Rectal smooth muscle tissue (tissue), 1 donor: ENCODE results near the gene KLK1.
A peak's percentile ranks its signal among the peaks of the same experiment; 100 is the strongest.

ENCODE experiments used
- H3K27ac ChIP-seq: one replicate; pipeline ENCODE4 v1.7.0; 2013; ENCODE audit warnings: low read depth, low read length, inconsistent platforms
- H3K27me3 ChIP-seq: one replicate; pipeline ENCODE4 v1.7.0; 2013; ENCODE audit warnings: low read length; ENCODE audit not compliant: control insufficient read depth, insufficient read depth
- H3K36me3 ChIP-seq: one replicate; pipeline ENCODE4 v1.7.0; 2013; ENCODE audit warnings: low read length; ENCODE audit not compliant: control insufficient read depth, insufficient read depth
- H3K4me1 ChIP-seq: one replicate; pipeline ENCODE4 v1.7.0; 2013; ENCODE audit warnings: low read length; ENCODE audit not compliant: control insufficient read depth, insufficient read depth
- H3K4me3 ChIP-seq: one replicate; pipeline ENCODE4 v1.7.0; 2013; ENCODE audit warnings: low read length
- H3K9ac ChIP-seq: one replicate; pipeline ENCODE4 v1.7.0; 2013; ENCODE audit warnings: low read length

KLK1 gene

DNA sequence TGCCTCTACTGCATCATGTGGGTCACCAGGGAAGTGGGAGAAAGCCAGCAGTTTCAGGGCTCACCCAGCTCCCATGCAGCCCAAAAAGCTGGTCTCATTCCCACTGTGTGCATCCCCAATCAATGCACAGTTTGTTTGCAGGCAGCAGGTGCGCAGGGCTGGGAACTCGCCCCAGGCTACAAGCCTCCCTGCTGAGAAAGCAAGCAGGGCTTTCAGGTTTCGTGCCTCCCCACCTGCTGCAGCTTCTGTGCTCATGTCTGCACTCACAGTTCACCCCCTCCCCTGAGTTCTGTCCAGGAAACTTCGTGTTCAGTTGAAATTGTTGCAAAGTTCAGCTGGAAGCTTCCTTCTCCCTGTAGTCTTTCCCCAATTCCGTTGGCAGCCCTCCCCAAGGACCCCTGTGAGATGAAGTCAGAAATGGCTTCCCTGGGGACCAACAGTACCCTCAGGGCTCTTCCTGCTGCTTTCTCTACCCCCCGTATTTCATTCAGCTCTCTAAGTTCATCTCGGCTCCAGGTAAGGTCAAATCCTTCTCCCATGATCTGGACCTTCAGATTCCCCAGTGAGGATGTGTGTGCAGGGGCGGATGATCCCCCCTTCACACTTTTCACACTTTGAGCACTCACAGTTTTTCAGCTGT, 20.8 kb upstream of the KLK1 start:
- H3K36me3 ChIP-seq = no peaks in the 10 kb centered on the region
- H3K9ac ChIP-seq = no peak overlapping the region
- no peak overlapping the region for H3K4me3 ChIP-seq
- no peaks in the 10 kb centered on the region for H3K4me1 ChIP-seq
- no peak overlapping the region for H3K27ac ChIP-seq
- H3K27me3 ChIP-seq = peaks cover 4% of the 10 kb centered on the region

DNA sequence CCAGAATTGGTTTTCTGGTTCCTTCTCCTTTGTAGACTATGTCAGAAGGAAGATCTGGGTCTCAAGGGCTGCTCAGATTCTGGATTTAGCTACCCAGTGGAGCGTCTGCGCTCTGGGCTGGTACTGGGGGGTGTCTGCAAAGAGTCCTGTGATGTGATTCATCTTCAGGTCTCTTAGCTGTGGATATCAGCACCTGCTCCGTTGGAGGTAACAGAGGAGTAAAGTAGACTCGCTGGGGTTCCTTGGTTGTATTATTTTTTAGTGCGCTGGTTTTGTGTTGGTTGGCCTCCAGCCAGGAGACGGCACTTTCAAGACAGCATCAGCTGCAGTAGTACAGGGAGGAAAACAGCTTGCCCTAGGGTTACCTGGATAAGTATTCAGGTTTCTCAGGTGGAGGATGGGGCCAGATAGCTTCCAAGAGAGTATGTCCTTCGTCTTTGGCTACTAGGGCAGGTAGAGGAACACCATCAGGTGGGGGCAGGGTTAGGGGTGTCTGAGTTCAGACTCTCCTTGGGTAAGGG, 20.2 kb upstream of the KLK1 start:
- H3K4me1 ChIP-seq = no peaks in the 10 kb centered on the region
- no peak overlapping the region for H3K9ac ChIP-seq
- peaks cover 4% of the 10 kb centered on the region for H3K27me3 ChIP-seq
- no peaks in the 10 kb centered on the region for H3K36me3 ChIP-seq
- H3K4me3 ChIP-seq = no peak overlapping the region
- H3K27ac ChIP-seq = no peak overlapping the region

DNA sequence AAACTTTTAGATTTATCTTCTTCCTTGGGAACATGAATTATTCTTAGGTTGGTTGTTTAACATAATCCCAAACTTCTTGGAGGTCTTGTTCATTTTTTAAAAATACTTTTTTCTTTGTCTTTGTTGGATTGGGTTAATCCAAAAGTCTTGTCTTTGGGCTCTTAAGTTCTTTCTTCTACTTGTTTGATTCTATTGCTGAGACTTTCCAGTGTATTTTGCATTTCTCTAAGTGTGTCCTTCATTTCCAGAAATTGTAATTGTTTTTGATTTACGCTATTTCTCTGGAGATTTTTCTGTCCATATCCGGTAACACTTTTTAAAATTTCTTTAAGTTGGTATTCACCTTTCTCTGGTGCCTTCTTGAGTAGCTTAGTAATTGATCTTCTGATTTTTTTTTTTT, 19.6 kb upstream of the KLK1 start:
- no peak overlapping the region for H3K27ac ChIP-seq
- no peaks in the 10 kb centered on the region for H3K36me3 ChIP-seq
- no peak overlapping the region for H3K4me3 ChIP-seq
- H3K27me3 ChIP-seq = peaks cover 4% of the 10 kb centered on the region
- H3K4me1 ChIP-seq = no peaks in the 10 kb centered on the region
- no peak overlapping the region for H3K9ac ChIP-seq

DNA sequence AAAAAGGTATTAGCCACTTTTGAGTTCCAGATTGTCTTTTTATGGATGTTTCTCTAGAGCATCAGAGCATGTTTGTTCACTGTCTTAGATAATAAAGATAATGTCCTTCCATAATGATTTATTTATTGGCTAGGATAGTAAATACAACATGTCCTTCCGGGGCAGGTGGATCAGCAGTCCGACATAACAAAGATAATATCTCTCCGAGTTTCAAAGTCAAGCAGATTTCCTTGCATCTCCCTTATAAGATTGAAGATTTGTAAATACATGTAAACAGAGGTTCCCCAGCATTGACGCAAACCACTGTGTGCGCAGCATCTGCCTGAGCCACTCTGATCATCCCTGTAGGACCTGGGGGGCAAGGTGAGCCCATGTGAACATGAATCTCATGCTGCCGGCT, 18.5 kb upstream of the KLK1 start:
- no peak overlapping the region for H3K4me3 ChIP-seq
- no peak overlapping the region for H3K27ac ChIP-seq
- no peaks in the 10 kb centered on the region for H3K4me1 ChIP-seq
- H3K27me3 ChIP-seq = peaks cover 4% of the 10 kb centered on the region
- no peak overlapping the region for H3K9ac ChIP-seq
- no peaks in the 10 kb centered on the region for H3K36me3 ChIP-seq

DNA sequence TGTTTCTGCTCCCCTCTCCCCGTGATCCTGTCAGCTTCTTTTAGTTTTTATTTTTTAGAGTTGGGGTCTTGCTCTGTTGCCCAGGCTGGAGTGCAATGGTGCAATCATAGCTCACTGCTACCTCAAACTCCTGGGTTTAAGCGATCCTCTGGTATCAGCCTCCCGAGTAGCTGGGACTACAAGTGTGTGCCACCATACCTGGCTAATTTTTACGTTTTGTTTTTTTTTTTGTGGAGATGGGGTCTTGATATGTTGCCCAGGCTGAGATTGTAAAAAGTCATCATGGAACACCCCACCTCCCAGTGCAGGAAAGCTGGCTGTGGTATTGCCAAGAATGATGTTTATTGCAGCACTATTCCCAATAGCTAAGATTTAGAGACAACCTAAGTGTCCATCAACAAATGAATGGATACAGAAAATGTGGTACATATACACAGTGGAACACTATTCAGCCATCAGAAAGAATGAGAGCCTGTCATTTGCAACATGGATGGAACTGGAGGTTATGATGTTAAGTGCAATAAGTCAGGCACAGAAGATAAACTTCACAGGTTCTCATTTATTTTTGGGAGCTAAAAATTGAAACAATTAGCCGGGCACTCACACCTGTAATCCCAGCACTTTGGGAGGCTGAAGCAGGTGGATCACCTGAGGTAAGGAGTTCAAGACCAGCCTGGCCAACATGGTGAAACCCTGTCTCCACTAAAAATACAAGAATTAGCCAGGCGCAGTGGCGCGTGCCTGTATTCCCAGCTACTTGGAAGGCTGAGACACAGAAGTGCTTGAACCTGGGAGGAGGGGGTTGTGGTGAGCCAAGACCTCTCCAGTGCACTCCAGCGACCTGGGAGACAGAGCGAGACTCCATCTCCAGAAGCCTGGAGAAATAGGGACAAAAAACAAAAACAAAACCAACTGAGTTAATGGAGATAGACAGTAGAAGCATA, 16.4 kb upstream of the KLK1 start:
- H3K36me3 ChIP-seq = no peaks in the 10 kb centered on the region
- peaks cover 10% of the 10 kb centered on the region for H3K27me3 ChIP-seq
- H3K4me3 ChIP-seq = no peak overlapping the region
- H3K4me1 ChIP-seq = peaks cover 2% of the 10 kb centered on the region
- no peak overlapping the region for H3K27ac ChIP-seq
- no peak overlapping the region for H3K9ac ChIP-seq

DNA sequence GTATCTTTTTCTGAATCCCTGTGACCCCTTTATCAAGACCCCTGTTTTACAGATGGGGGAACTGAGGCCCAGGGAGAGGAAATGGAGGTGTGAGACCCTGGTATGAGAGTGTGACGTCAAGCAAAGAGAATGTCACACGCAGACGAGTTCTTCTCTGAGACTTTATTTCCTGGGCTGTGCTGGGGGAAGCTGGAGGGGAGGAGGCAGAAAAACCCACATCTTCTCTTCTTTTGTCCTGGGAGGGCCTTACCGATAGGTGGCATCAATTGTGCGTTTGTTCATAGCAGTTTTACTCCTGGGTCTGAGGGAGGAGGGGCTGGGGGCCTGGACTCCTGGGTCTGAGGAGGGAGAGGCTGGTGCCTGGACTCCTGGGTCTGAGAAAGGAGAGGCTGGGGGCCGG, 14.7 kb upstream of the KLK1 start:
- Histone ChIP-seq H3K4me3 (no peak overlapping the region), H3K4me1 (peaks cover 2% of the 10 kb centered on the region), H3K9ac (no peak overlapping the region), H3K36me3 (no peaks in the 10 kb centered on the region), H3K27ac (no peak overlapping the region), H3K27me3 (peaks cover 7% of the 10 kb centered on the region)

DNA sequence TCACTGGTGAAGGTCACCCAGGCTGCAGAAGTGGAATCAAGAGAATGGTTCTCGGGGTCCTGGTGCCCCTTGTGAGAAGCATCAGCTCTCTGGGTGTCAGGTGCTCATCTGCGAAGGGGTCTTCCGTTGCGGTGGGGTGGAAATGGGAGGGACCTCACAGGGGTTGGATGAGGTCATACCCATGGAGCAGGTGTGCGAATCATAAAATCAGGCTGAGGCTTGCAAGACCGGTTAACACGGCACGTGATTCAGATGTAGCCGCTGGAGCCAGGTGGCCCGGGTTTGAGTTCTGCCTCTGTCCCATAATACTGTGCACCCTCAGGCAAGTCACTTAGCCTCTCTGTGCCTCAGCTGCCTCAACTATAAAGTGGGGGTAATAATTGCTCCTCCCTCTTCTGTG, 13.7 kb upstream of the KLK1 start:
- Histone ChIP-seq H3K9ac (no peak overlapping the region), H3K4me3 (no peak overlapping the region), H3K36me3 (no peaks in the 10 kb centered on the region), H3K4me1 (peaks cover 2% of the 10 kb centered on the region), H3K27me3 (peaks cover 7% of the 10 kb centered on the region), H3K27ac (no peak overlapping the region)

DNA sequence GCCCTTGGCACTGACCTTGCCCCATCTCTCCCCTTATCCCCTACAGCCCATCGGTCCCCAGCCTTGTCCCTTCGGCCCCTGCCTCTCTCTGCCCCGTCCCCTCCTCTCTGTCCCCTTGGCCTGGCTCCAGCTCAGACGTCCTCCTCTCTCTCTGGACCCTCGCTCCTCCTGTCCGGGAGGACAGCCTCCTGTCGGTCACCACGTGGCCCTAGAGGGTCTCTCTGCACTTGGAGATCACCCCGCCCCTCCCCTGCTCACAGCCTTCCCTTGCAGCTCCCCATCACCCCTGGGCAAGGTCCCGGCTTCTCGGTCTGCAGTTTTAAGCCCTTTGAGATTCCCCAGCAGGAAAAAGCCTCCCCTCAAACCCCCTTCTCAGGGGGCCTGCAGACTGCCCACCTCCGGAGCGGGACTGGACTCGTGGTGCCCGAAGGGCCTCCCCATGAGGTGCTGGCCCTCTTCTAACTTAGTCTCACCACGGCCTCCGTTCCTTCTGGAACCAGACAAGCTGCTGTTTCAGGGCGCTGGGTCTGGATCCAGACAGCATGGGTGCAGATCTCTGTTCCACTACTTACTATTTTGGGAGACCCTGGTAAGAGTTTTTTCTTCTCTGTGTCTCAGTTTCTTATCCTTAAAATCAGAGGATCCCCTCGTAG, 13.1 kb upstream of the KLK1 start:
- Histone ChIP-seq H3K27me3 (peaks cover 7% of the 10 kb centered on the region), H3K4me3 (no peak overlapping the region), H3K27ac (no peak overlapping the region), H3K36me3 (no peaks in the 10 kb centered on the region), H3K4me1 (peaks cover 2% of the 10 kb centered on the region), H3K9ac (no peak overlapping the region)

DNA sequence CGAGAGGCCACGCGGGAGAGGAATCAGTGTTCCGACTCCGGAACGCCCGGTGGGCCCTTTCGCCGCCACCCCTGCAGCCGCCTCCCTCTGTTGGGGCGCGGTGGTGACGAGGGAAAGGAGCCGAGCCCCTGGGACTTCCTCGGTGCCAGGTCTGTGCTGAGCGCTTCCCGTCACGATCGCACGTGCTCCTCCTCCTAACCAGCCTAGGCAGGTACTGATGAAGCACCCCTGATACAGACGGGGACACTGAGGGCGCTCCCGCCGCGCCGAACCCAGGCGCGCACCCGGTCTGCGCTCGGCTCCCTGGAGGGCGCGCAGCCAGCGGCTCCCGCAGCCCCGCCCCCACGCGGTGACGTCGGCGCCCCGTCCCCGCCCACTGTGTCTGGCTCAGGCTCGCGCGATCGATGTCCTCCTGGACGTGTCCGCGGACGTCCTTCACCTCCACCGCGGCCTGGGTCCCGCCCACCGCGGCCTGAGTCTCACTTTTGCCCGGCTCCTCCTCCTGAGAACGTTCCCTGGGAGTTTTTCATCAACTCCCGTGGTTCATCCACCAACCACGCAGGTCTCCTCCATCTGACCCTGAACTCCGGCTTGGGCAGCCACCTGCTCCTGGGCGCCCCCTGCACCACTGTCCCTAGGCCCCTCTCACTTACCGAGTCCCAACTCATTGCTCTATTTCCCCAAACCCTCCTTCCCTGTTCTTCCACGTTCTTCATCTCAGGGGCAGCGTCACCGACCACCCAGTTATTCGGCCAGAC, 12.4 kb upstream of the KLK1 start:
- H3K9ac ChIP-seq = peak overlapping the region; percentile 29
- H3K4me1 ChIP-seq = peaks cover 2% of the 10 kb centered on the region
- H3K27ac ChIP-seq = no peak overlapping the region
- peak overlapping the region; percentile 63 for H3K4me3 ChIP-seq
- H3K36me3 ChIP-seq = no peaks in the 10 kb centered on the region
- H3K27me3 ChIP-seq = peaks cover 7% of the 10 kb centered on the region

DNA sequence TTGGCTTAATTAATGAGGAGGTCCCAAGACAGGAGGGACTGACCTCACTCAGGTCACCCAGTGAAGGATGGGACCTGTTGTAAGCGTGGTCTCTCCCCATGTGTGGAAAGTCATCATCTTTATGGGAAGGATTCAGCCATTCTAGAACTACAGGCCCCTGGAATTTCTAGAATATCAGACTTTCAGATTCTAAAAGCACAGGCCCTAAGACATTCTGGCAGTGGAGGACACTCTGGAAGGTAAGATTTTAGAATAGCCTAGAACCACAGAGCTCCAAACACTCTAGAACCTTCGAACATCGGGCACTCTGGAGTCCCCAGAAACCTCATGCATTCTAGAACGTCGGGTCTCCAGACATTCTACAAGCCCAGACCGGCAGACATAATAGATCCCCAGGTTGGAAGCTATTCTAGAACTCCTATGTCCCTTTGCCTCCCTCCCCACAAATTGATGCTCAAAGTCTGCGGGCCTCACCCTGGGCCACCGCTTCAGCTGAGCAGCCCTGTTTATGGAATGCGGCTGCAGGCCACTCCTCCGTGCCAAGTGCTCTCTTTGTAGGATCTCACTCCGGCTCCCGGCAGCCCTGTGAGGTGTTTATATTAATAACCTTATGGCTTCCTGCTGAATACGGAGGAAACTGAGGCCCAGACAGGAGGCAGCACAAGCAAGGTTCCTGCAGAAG, 11.7 kb upstream of the KLK1 start:
- peaks cover 7% of the 10 kb centered on the region for H3K27me3 ChIP-seq
- peaks cover 2% of the 10 kb centered on the region for H3K4me1 ChIP-seq
- no peaks in the 10 kb centered on the region for H3K36me3 ChIP-seq
- peak overlapping the region; percentile 63 for H3K4me3 ChIP-seq
- peak overlapping the region; percentile 29 for H3K9ac ChIP-seq
- H3K27ac ChIP-seq = no peak overlapping the region

DNA sequence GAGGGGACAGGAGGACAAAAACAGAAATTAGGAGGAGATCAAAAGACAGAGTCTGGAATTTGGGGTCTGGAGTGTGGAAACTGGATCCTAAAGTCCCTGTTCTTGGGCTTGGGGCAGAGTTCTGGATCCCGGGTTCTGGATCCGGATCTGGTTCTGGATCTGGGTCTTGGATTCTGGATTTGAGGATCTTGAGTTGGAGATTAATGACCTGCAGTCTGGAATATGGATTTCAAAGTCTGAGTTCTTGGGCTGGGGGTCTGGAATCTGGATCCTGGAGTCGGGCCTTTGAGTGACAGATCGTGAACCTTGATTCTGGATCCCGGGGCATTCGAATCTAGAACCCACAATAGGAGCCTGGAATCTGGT, 10.2 kb upstream of the KLK1 start:
- Histone ChIP-seq H3K27ac (no peak overlapping the region), H3K36me3 (no peaks in the 10 kb centered on the region), H3K4me3 (no peak overlapping the region), H3K9ac (no peak overlapping the region), H3K27me3 (peaks cover 7% of the 10 kb centered on the region), H3K4me1 (peaks cover 2% of the 10 kb centered on the region)
